Keratinocyte (primary cell): Measurements from ENCODE around the gene ZPR1. TPM values are rescaled to one million over a fixed set of nuclear protein-coding genes. Genes with fewer than 3 reads are reported as not detected.

Source experiments
- DNase-seq: peaks from one replicate; pipeline ENCODE4 v3.0.0-alpha.2; 2011; ENCODE audit warnings: low read depth, missing footprints, low spot score
- FAIRE-seq: peaks from 2 replicates; lab custom pipeline; 2011; peaks lifted over from hg19 to GRCh38; lab: Jason Lieb, UNC
- H2AFZ ChIP-seq: 2 replicates; pipeline ENCODE4 v1.6.0; 2012; ENCODE audit warnings: low read length, control low read depth, inconsistent platforms; ENCODE audit not compliant: control insufficient read depth
- H3K27ac ChIP-seq: 2 replicates; pipeline ENCODE4 v1.5.1; 2011; ENCODE audit warnings: low read length; ENCODE audit not compliant: control insufficient read depth, insufficient read depth
- H3K27me3 ChIP-seq: 3 replicates; pipeline ENCODE4 v1.6.0; 2011; ENCODE audit warnings: low read length; ENCODE audit not compliant: control insufficient read depth, insufficient read depth; ENCODE audit errors: extremely low read depth
- H3K36me3 ChIP-seq, 2 experiments: 2 replicates in 1 of 2; 3 replicates in 1 of 2; pipeline ENCODE4 v1.5.1; 2011; ENCODE audit warnings: low read length in 2 of 2, mild to moderate bottlenecking in 1 of 2; ENCODE audit not compliant: control insufficient read depth in 2 of 2, insufficient read depth in 2 of 2; ENCODE audit errors: extremely low read depth in 1 of 2
- H3K4me1 ChIP-seq: 3 replicates; pipeline ENCODE4 v1.5.1; 2011; ENCODE audit warnings: low read length; ENCODE audit not compliant: control insufficient read depth, insufficient read depth; ENCODE audit errors: extremely low read depth
- H3K4me2 ChIP-seq: 3 replicates; pipeline ENCODE4 v1.6.0; 2011; ENCODE audit warnings: low read depth, low read length; ENCODE audit not compliant: control insufficient read depth, insufficient read depth; ENCODE audit errors: extremely low read depth
- H3K4me3 ChIP-seq, 3 experiments: fragments of 200-600 bp in 1 of 3; sonication (generic) in 1 of 3; 2 replicates in 2 of 3; 3 replicates in 1 of 3; pipeline ENCODE4 v1.5.1; 2011 to 2016; ENCODE audit warnings: low read length in 3 of 3, mild to moderate bottlenecking in 3 of 3, control low read depth in 2 of 3, inconsistent platforms in 1 of 3, low read depth in 1 of 3, mixed read lengths in 1 of 3, mixed run types in 1 of 3, moderate library complexity in 1 of 3; ENCODE audit not compliant: control insufficient read depth in 2 of 3, insufficient read depth in 2 of 3; ENCODE audit errors: extremely low read depth in 1 of 3
- H3K79me2 ChIP-seq: 2 replicates; pipeline ENCODE4 v1.6.0; 2012; ENCODE audit warnings: low read length; ENCODE audit not compliant: control insufficient read depth, insufficient read depth
- H3K9ac ChIP-seq: 3 replicates; pipeline ENCODE4 v1.6.0; 2011; ENCODE audit warnings: low read length; ENCODE audit not compliant: control insufficient read depth, insufficient read depth; ENCODE audit errors: extremely low read depth
- H3K9me1 ChIP-seq: 3 replicates; pipeline ENCODE4 v1.6.0; 2011; ENCODE audit warnings: low read length; ENCODE audit not compliant: control insufficient read depth, insufficient read depth; ENCODE audit errors: extremely low read depth
- H3K9me3 ChIP-seq: 2 replicates; pipeline ENCODE4 v1.5.1; 2012; ENCODE audit warnings: low read depth, low read length; ENCODE audit not compliant: control insufficient read depth
- H4K20me1 ChIP-seq: 3 replicates; pipeline ENCODE4 v1.6.0; 2011; ENCODE audit warnings: low read length; ENCODE audit not compliant: control insufficient read depth, insufficient read depth; ENCODE audit errors: extremely low read depth
- CTCF ChIP-seq, 3 experiments: IDR thresholded peaks in 1 of 3; conservative IDR thresholded peaks in 1 of 3; optimal IDR thresholded peaks in 1 of 3; 2 replicates in 2 of 3; 3 replicates in 1 of 3; pipeline versions ENCODE3 to v1.5.1; 2011; ENCODE audit warnings: low read length in 3 of 3, mild to moderate bottlenecking in 3 of 3, moderate library complexity in 2 of 3, control low read depth in 1 of 3, inconsistent platforms in 1 of 3; ENCODE audit not compliant: insufficient read depth in 2 of 3; ENCODE audit errors: extremely low read depth in 1 of 3
- EZH2 ChIP-seq: IDR thresholded peaks from one replicate; pipeline ENCODE4 v1.6.1; 2012; ENCODE audit warnings: inconsistent platforms, mild to moderate bottlenecking, low read length, moderate library complexity
- dilution Hi-C: fragments of 300-500 bp; cut with MboI; formaldehyde crosslinking; loops from one replicate; pipeline ENCODE4 v1.7.0; 2020; ENCODE audit warnings: low sequenced_read_pairs; ENCODE audit not compliant: extremely low pct_ligation_motif_present
- polyA plus RNA-seq, 5 experiments: library from polyadenylated mRNA; depleted of rRNA in 3 of 5; stranded (reverse) in 3 of 5; stranded (forward) in 1 of 5; unstranded in 1 of 5; fragments of >200 nt; gene quantifications; 1 replicate in 1 of 5; 2 replicates in 3 of 5; 3 replicates in 1 of 5; pipeline versions ENCODE4 v1.2.1 to v1.2.3, GENCODE V29; 2011 to 2012; ENCODE audit warnings: missing spikeins in 2 of 5, low read depth in 1 of 5, low replicate concordance in 1 of 5

Gene ZPR1
- polyA plus RNA-seq, 1 donor (not counting 4 experiments of a cell fraction or from before 2014, with no cell fraction given) = 71.1 TPM

DNA sequence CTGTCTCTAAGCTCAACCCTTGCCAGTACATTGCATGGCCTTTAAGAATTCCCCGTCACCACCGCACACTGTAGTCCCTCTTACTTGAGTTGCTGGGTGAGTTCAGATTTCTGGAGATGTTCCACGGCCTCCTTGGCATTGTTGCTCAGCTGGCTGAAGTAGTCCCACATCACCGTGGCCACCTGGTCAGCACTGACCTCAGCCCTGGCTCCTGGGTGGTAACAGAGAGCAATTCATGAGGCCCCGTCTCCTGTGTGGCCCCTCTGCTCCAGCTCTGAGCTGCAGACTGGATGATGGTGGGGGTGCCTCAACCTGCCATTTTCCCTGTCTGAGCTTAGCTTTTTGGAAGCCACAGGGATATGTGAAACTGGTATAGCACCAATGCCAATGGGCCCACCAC, 34.8 kb upstream of the ZPR1 start:
- DNase-seq (no peak), FAIRE-seq (no peak)
- Histone ChIP-seq H3K27me3 (no peaks in the 10 kb centered on the region), H3K9me3 (no peaks in the 10 kb centered on the region), H3K9ac (no peak overlapping the region), H3K9me1 (no peaks in the 10 kb centered on the region), H3K4me1 (no peaks in the 10 kb centered on the region), H3K79me2 (no peaks in the 10 kb centered on the region), H3K4me2 (no peak overlapping the region), H3K36me3 (no peaks in the 10 kb centered on the region), H3K27ac (no peak overlapping the region), H3K4me3 (no peak overlapping the region), H4K20me1 (no peaks in the 10 kb centered on the region), H2AFZ (no peak overlapping the region)
- TF ChIP-seq CTCF (optimal IDR thresholded peaks at IDR 0.05 in 1 of 3, IDR thresholded peaks at IDR 0.05 in 1 of 3, conservative IDR thresholded peaks at IDR 0.05 in 1 of 3; ENCODE audit: extremely low read depth in 1 of 3, insufficient read depth in 2 of 3, low read length in 3 of 3) (no peak), EZH2 (no peak)
- dilution Hi-C loops = no loop called here

GRCh38 chr11:116821050-116821918, 33.5 kb upstream of the ZPR1 start:
- Histone ChIP-seq H3K9me3 (no peaks in the 10 kb centered on the region), H3K9ac (no peak overlapping the region), H4K20me1 (no peaks in the 10 kb centered on the region), H3K36me3 (no peaks in the 10 kb centered on the region), H3K27ac (no peak overlapping the region), H3K27me3 (no peaks in the 10 kb centered on the region), H3K4me2 (no peak overlapping the region), H3K4me3 (no peak overlapping the region), H2AFZ (no peak overlapping the region), H3K4me1 (no peaks in the 10 kb centered on the region), H3K9me1 (no peaks in the 10 kb centered on the region), H3K79me2 (no peaks in the 10 kb centered on the region)
- FAIRE-seq (no peak), DNase-seq (no peak)
- TF ChIP-seq EZH2 (no peak), CTCF (optimal IDR thresholded peaks at IDR 0.05 in 1 of 3, IDR thresholded peaks at IDR 0.05 in 1 of 3, conservative IDR thresholded peaks at IDR 0.05 in 1 of 3; ENCODE audit: extremely low read depth in 1 of 3, insufficient read depth in 2 of 3, low read length in 3 of 3) (no peak)
- dilution Hi-C loops = no loop called here
